ENCODE results near the gene JMJD8. TPM values are rescaled to one million over a fixed set of nuclear protein-coding genes. Genes with fewer than 3 reads are reported as not detected.

Gene JMJD8
- total and polyA plus RNA-seq, 10 of the 15 experiments (the other 5 are each of a cell fraction or from before 2014, with no cell fraction given) = 1.00 to 50.4 (median 30.7) TPM

DNA sequence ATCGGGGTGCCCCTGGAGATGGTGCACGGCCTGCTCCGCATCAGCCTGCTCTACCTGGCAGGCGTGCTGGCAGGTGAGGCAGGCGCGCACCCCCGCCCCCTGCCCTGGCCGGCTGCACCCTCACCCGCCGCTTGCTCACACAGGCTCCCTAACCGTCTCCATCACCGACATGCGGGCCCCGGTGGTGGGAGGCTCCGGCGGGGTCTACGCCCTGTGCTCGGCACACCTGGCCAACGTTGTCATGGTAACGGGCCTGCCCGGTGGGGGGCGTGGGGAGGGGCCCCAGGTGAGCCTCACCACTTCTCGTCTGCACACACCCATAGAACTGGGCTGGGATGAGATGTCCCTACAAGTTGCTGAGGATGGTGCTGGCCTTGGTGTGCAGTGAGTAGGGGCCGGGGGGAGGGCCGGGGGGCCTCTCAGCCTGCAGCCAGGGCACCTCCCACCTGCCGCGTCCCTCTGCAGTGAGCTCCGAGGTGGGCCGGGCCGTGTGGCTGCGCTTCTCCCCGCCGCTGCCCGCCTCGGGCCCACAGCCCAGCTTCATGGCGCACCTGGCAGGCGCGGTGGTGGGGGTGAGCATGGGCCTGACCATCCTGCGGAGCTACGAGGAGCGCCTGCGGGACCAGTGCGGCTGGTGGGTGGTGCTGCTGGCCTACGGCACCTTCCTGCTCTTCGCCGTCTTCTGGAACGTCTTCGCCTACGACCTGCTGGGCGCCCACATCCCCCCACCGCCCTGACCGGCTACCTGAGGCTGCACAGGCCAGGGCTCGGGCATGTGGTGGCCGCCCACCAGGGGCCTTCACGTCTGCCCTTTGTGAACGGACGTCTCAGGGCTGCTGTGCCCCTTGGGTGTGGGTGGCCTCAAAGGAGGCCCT lies 6.6 kb downstream of the JMJD8 start (continued):
- TF ChIP-seq KDM1A (IDR thresholded peaks at IDR 0.05; ENCODE audit: borderline replicate concordance) = no peak
- TF ChIP-seq NBN (IDR thresholded peaks at IDR 0.05) = no peak
- TF ChIP-seq BACH1 (IDR thresholded peaks at IDR 0.05; ENCODE audit: borderline replicate concordance) = no peak
- no peak for TF ChIP-seq EGR1 (IDR thresholded peaks at IDR 0.05; ENCODE audit: borderline replicate concordance in 1 of 2, low read depth in 2 of 2, low read length in 2 of 2)
- TF ChIP-seq, protein P1, sequence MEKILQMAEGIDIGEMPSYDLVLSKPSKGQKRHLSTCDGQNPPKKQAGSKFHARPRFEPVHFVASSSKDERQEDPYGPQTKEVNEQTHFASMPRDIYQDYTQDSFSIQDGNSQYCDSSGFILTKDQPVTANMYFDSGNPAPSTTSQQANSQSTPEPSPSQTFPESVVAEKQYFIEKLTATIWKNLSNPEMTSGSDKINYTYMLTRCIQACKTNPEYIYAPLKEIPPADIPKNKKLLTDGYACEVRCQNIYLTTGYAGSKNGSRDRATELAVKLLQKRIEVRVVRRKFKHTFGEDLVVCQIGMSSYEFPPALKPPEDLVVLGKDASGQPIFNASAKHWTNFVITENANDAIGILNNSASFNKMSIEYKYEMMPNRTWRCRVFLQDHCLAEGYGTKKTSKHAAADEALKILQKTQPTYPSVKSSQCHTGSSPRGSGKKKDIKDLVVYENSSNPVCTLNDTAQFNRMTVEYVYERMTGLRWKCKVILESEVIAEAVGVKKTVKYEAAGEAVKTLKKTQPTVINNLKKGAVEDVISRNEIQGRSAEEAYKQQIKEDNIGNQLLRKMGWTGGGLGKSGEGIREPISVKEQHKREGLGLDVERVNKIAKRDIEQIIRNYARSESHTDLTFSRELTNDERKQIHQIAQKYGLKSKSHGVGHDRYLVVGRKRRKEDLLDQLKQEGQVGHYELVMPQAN (conservative IDR thresholded peaks at IDR 0.05) = no peak
- TF ChIP-seq CBX3 (IDR thresholded peaks at IDR 0.05; ENCODE audit: borderline replicate concordance, low read depth) = no peak
- TF ChIP-seq, protein P2, sequence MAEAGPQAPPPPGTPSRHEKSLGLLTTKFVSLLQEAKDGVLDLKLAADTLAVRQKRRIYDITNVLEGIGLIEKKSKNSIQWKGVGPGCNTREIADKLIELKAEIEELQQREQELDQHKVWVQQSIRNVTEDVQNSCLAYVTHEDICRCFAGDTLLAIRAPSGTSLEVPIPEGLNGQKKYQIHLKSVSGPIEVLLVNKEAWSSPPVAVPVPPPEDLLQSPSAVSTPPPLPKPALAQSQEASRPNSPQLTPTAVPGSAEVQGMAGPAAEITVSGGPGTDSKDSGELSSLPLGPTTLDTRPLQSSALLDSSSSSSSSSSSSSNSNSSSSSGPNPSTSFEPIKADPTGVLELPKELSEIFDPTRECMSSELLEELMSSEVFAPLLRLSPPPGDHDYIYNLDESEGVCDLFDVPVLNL (IDR thresholded peaks at IDR 0.05; ENCODE audit: low read depth, low read length) = no peak
- TF ChIP-seq NR2F1 (conservative IDR thresholded peaks at IDR 0.05) = no peak
- TF ChIP-seq, protein P3, sequence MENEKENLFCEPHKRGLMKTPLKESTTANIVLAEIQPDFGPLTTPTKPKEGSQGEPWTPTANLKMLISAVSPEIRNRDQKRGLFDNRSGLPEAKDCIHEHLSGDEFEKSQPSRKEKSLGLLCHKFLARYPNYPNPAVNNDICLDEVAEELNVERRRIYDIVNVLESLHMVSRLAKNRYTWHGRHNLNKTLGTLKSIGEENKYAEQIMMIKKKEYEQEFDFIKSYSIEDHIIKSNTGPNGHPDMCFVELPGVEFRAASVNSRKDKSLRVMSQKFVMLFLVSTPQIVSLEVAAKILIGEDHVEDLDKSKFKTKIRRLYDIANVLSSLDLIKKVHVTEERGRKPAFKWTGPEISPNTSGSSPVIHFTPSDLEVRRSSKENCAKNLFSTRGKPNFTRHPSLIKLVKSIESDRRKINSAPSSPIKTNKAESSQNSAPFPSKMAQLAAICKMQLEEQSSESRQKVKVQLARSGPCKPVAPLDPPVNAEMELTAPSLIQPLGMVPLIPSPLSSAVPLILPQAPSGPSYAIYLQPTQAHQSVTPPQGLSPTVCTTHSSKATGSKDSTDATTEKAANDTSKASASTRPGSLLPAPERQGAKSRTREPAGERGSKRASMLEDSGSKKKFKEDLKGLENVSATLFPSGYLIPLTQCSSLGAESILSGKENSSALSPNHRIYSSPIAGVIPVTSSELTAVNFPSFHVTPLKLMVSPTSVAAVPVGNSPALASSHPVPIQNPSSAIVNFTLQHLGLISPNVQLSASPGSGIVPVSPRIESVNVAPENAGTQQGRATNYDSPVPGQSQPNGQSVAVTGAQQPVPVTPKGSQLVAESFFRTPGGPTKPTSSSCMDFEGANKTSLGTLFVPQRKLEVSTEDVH (IDR thresholded peaks at IDR 0.05; ENCODE audit: low read depth, partially characterized antibody) = no peak
- TF ChIP-seq EZH2 (IDR thresholded peaks at IDR 0.05; ENCODE audit: borderline replicate concordance, control insufficient read depth, low read depth, low read length) = no peak
- TF ChIP-seq CHD4 (IDR thresholded peaks at IDR 0.05) = no peak
- no peak for TF ChIP-seq BHLHE40 (IDR thresholded peaks at IDR 0.05; ENCODE audit: borderline replicate concordance in 1 of 2, low read depth in 2 of 2, low read length in 1 of 2)
